Hematopoietic multipotent progenitor cell (in vitro differentiated cells): ENCODE data around the gene AHI1. TPM values are rescaled to one million over a fixed set of nuclear protein-coding genes. Genes with fewer than 3 reads are reported as not detected.

Experiments
- DNase-seq, 3 donors: peaks; one replicate each; pipeline ENCODE4 v3.0.0-alpha.2; 2011 to 2015; ENCODE audit warnings: low read depth in 2 of 3, low spot score in 2 of 3
- total RNA-seq: library from RNA; depleted of rRNA; stranded (reverse); fragments of >200 nt; gene quantifications from one replicate; pipeline ENCODE4 v1.2.3, GENCODE V29; 2012

The AHI1 gene
- total RNA-seq, 1 donor = 7.5 TPM

DNA sequence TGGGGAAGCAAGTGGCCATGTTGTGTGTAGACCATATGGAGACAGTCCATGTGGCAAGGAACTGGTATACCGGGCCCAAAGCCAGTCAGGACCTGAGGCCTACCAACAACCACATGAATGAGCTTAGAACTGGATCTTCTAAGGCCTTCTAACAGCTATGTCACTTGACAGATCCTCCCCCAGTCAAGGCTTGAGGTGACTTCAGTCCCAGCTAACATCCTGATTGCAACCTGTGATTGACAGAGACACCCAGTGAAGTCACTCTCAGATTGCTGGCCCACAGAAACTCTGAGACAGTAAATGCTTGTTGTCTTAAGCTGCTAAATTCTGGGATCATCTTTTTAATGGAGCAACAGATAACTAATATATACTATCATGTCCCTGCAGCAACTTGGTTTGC, 32.9 kb downstream of the AHI1 start:
- DNase-seq = no peak

DNA sequence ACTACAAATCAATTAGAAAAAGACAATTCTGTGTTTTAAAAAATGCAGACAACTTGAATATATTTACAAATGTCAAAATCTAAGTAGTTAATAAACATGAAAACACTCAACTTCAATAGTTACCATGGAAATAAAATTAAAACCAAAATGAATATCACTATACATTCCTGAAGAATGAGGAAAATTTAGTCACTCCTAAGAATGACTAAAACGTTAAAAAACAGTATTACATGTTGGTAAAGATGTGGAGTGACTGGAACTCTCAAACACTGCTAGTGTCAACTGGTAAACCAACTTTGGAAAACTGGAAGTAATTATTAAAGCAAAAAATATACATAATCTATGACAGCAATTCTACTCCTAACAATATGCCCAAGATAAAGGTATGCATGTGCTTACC, 36.3 kb downstream of the AHI1 start:
- DNase-seq = no peak

DNA sequence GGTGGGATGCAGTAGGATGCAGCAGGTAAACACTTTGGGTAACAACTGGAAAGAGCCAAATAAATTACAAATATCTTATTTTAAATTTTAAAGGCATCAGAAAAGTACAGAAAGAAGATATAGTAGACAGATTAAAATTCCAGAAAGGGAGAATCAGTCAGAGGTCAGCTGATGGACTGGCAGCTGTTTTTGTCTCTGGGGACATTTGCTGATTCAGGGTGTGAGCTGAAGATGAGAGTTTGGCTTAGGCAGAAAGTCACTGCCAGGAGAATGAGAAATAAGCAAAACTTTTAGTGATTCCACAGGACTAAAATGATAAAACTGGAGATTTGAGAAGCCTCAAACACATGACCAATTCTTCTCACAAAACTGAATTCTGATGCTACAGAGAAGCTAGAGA, 39.5 kb downstream of the AHI1 start:
- no peak for DNase-seq

DNA sequence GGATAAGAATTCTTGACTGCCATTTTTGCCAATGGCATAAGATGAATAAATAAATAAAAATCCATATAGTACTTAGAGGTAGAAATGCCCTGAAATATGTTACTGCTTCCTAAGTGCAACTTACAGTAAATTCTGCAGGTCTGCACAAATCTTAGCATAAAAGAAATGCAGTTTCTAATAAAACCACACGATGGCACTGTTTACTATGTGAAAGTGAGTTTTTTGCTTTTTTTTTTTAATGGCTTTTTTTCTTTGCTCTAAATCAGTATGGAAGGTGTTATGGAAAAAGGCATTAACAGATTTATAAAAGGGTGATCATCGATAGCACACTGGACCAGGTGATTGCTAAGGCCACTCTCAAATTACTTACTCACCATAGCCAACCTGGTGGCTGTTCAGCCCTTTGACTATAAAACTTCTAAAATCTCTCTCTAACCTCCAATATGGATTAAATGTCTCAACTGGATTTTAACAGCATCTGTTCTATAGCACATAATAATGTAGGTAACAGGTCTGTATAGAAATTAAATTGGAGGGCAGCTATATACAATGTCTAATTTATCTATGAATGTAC, 45.8 kb downstream of the AHI1 start:
- DNase-seq = peak in 2 of 3 donors; percentile 31 to 78

DNA sequence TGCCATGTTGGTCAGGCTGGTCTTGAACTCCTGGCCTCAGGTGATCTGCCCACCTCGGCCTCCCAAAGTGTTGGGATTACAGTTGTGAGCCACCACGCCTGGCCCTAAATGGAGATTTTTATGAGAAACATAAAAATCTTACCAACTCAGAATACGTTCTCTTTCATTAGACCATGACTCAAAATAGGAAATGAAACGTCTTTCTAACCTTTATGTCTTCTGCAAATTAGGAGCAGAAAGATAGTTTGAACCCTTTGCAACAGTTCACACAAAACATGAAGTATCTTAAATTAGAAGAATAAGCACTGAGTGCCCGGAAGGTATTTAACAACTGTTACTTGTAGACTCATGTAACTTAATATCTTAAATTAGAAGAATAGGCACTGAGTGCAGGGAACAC, 48.3 kb downstream of the AHI1 start:
- no peak for DNase-seq

DNA sequence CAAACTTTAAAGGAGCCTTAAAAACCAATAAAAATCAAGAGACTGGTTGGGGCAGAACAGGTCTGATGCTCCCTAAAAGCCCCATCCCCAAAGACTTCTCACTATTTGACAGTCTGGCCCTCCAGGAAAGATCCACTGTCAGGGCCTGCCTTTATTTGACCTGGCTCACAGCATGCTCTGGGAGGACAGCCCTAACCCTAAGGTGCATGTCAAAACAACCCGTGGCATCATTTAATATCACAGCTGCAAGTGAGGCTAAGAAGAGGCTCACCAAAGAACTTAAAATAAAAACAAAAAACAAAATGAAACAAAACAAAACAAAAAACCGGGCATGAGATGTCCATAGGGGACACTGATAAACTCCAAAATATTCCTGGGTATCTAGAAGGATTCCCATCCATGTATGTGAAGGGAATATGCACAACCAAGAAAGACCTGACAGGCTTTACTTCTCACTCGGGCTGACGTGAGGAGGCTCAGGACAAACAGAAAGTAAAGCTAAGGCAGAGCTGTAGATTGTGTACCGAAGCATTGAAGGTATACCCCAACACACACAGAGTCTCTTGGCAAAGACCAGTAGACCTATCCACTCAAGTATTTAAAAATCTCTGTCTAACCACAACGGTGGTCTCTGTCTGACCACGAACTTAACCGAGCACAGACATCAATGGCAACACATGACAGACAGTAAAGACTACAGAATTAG, 57.3 kb downstream of the AHI1 start:
- DNase-seq = peak in 1 of 3 donors; percentile 36

DNA sequence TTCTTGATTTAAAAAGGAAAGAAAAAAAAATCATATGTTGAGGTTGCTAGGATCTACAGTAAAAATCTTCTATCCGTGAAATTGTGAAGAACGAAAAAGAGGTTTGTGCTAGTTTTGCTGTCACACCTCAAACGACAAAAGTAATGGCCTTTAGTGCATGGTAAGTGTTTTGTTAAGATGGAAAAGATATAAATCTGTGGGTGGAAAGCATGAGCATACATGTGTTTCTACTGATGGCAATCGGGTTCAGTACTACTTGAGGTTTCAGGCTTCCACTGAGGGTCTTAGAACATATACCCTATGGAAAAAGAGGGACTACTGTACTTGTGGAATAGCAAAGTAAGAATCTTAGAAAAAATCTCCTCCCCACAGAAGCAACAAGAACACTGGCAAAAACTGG, 58.0 kb downstream of the AHI1 start:
- no peak for DNase-seq

DNA sequence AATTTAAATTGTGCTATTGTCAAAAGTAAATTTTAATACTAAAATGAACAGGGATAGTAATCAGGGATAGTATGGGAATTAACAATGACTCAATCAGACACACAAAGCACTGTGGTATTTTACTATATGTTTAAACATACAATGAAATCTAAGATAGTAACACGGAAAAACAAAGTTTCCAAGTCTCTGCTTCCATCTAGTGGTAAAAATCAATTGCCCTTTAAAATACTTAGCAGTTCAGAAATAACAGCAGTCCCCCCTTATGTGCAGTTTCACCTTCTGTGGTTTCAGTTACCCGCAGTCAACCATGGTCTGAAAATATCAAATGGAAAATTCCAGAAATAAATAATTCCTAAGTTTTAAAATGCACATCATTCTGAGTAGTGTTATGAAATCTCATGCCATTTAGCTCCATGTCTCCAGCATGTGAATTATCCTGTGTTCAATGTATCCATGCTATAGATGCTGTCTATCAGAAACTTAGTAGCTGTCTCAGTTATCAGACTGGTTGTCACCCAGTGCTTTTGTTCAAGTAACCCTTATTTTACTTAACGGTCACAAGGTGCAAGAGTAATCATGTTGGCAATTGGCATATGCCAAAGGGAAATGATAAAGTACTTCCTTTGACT, 58.5 kb downstream of the AHI1 start:
- peak in 2 of 3 donors; percentile 63 to 79 for DNase-seq

DNA sequence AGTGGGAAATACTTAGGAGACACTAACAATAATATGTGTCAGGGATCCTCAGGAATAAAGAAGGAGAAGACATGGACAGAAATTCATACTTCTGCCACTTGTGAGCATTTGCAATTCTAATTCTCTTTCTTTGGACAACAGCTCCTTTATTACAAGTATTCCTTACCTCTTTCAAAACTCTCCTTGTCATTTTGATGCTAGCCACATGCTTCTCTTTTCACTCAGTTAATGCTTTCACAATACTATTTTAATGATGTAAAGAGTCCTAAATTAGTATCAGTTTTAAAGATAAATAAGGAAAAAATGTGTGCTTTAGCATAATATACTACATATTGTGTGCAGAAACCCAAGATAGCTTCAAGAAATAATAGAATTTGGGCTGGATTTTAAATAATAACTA, 62.5 kb downstream of the AHI1 start:
- DNase-seq = no peak

DNA sequence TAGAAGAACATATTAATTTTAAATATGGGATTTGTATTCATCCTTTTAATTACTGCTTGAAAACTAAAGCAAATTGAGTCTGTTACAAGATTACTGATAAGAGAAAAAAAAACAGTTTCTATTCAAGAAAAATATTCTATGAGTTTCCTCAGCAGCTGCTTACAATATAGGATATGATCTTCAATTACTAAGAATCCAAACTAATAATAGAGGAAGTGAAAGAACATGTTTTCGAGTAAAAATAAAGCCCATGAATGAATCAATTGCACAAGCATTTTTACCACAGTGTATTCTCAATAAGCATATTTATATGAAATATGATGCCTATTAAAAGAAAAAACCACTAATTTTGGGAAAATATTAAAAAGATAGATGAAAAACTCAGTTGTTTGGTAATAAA, 63.4 kb downstream of the AHI1 start:
- DNase-seq = no peak

DNA sequence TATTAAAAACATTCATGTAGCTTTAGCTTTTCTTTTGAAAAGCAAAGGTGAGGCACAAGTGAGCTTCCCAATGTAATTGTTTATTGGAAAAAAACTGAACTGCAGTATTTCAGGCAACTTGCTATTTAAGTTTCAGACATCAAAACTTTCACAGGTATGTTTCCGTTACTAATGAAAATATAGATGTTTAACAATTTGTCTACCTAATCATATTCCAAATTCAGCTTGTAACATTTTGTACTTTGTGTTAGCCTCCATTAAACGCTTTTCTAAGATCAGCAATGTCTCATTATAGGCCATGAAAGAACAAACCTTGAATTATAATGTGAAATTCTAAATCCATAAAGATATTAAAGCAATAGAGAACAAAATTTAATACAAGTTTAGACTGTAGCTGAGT, 69.5 kb downstream of the AHI1 start:
- DNase-seq = no peak

DNA sequence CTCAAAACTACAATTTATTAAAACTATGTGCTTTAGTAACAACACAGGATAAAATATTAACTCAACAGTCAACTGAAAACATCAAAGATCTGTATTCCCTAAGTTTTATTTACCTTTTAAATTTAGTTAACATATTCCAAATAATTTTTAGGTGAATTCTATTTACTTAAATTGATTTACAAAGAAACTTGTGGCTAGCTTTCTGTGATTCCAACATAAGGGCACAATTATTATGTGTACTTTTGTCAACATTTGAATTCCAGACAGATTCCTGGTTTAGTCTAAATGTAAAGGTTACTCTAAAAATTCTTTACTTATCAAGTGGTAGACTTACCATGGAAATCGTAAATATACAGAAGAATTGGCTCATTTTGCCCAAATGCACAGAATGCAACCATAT, 70.7 kb downstream of the AHI1 start:
- DNase-seq = no peak

DNA sequence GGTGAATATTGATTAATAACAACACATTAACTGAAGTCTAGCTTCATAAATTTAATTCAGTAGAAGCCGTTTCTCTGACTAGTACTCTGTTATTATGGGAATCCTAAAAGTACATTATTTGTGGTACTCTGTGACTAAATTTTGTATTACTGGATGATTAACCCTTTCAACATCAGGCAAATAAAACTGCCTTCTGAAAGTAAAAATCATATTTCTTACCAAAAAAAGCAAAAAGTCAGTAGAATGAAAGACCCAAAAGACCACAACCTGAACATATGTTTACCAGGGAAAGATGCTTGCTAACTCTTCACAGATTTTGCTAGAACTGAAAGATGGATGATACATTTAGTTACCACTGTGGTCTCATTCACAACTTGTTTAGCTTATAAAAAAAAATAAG, 73.2 kb downstream of the AHI1 start:
- no peak for DNase-seq

DNA sequence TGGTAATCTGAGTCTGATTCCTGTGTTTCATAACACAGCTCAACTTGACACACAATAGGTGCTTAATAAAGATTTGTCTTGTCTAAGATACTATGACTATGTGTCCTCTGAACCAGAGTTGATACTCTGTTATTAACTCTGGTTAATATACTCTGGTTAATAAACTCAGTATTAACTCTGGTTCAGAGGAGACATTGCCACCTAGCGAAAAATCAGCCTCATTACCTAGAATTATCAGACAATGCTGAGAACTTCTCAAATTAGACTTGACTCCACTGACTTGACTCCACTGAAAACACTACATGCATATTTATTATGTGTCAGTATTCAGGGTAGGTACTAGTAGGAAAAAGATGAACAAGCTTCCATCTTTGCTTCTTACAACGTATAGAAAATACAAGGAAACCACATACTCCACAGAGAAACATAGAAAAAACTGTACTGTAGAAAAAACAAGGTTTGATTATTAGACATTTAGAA, 73.9 kb downstream of the AHI1 start:
- peak in 2 of 3 donors; percentile 46 to 69 for DNase-seq

DNA sequence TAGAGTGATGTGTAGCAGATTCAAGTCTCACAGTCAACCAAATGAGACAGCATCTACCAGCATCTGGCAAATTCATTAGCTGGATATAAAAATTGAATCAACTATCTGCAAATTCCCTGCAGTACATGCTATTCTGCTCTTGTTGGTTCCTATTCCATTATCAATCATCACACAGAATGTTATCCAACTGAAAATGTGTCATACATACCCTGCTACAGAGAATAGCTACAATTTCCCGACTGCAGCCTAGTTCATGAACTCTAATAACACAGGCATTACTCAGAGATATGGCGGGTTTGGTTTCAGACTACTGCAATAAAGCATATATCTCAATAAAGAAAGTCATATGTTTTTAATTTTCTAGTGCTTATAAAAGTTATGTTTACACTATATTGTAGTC, 78.4 kb downstream of the AHI1 start:
- DNase-seq = no peak

DNA sequence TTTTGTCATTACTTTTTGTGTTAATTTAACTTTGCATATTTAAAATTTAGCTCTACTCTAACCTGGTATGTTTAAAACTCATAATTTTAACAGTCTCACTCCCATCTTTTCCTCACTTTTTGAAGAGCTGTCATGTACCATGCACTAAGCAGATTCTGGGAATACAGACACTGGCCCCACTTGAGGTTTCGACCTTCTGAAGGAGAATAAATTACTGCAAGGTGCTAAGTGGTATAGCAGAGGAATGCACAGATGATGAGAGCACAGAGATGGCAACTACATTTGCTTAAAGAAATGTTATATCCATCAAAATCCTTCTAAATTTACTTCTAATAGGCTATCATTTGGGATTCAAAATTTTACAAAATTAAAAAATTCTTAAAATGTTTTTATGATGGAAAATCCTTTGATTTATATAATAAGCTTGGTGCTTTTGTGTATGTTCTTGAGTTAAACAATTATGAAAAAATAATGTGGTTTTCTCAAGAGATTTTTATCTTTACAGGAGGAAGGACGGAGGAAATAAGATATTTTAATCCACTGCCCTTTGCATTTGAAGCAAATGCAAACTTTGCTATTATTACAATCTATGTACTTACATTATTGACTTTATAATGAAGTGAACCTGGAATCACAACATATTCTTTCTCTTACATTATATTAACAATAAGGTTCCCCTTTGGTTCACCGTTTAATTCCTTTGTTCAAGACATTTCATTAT, 79.3 kb downstream of the AHI1 start:
- DNase-seq = peak in 1 of 3 donors; percentile 43

DNA sequence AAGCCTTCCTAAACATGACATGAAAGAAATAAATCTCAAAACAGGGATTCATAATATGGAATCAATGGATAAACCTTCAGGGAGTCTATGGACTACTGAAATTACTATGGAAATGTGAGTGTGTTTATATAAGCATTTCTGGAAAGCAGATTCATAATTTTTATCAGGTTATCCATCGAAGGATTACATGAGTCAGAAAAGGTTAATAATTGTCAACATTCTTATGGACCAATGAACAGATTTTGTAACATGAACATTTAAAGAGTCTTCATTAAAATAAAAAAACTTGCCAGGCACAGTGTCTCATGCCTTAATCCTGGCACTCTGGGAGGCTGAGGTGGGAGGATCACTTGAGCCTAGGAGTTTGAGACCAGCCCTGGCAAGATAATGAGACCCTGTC, 84.8 kb downstream of the AHI1 start:
- DNase-seq = no peak

DNA sequence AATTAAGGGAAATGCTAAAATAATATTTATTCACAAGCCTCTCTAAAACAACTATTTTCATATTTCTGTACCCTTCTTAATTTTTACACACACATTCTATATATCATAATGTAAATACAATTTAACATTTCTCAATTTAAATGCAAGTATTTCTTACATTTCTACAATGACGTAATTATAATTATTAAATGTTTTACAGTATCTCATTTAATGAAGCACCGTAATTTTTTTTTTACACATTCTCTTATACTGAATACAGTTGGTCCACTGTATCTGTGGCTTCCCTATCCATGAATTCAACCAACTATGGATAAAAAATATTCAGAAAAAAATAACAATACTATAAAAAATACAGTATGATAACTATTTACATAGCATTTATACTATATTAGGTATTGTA, 85.7 kb downstream of the AHI1 start:
- no peak for DNase-seq

DNA sequence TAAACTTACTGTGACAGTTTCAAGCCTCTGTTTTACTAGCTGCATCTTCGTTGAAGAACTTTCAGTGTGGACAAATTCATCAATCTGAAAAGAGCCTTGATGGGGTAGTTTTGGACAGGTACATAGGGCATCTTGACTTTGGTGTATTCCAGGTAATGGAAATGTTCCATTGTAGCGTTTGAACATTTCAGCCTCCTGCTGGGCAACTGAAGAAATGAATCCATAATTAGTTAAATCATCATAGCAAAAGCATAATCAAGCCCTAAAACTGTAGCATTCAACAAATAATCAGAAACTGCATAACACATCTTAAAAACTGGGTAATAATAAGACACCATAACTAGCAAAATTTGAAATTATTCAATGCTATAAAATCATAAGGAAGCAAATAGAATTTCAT, 86.2 kb downstream of the AHI1 start:
- DNase-seq = no peak

DNA sequence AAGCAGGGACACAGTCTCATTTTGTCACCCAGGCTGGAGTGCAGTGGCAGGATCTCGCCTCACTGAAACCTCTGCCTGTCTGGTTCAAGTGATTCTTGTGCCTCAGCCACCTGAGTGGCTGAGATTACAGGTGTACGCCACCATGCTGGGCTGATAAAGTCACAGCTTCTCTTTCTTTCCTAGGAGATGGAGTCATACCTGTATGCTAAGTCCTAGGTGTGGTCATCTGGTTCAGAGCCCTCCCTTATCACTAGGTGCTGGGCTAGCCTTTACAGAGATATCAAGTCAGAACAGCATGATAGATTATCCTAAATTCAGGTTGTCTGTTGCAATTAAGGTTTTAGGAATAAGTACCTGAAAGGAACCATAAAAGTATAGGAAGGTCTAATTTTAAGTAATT, 86.7 kb downstream of the AHI1 start:
- no peak for DNase-seq

DNA sequence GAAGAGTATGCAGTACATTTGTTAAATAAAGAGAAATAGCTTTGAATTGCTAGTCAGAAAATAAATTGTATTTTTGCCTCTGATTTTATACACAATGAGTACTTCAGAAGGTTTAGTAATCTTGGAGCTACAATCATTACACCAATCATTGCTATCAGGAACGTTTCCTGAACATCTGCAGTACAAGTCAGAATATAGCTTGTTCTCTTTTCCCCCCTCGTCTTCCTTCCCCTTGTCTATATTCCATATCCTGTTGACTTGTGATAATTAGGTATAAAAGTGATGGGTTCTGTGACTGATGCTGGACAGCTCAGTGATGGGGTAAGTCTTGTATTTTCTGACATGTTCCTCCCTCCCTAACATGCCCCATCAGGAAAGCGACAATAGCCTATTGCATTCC, 94.0 kb downstream of the AHI1 start:
- DNase-seq = peak in 1 of 3 donors; percentile 49

DNA sequence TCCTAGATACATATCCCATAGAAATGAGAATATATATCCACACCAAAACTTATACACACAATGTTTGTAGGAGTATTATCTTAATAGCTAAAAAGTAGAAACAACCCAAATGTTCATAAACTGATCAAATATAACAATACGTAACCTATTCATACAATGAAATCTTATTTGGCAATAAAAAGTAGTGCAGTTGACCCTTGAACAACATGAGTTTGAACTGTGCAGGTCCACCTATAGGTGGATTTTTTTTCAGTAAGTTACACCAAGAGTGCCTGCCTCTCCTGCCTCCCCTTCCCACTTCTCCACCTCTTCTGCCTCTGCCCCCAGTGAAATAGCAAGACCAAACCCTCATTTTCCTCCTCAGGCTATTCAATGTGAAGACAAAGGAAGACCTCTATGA, 95.2 kb downstream of the AHI1 start:
- DNase-seq = no peak
